Body of pancreas (tissue), 4 donors: ENCODE data around the gene MAN2A2. TPM values are rescaled to one million over a fixed set of nuclear protein-coding genes. Genes with fewer than 3 reads are reported as not detected.
A peak's percentile ranks its signal among the peaks of the same experiment; 100 is the strongest.

Experiments used
- ATAC-seq: fragments of 150-250 bp; one replicate; pipeline ENCODE4 v1.9.1; 2016
- DNase-seq, 4 donors: peaks; one replicate each; pipeline ENCODE4 v3.0.0-alpha.2; 2019
- H3K27ac ChIP-seq, 4 donors: fragments of 200-600 bp; sonication (generic); 1 replicate in 3 of 4; 2 replicates in 1 of 4; pipeline versions ENCODE4 v1.5.1 to v1.6.1; 2016 to 2019; ENCODE audit warnings: mild to moderate bottlenecking in 1 of 4, mixed read lengths in 1 of 4, moderate library complexity in 1 of 4
- H3K27me3 ChIP-seq, 2 donors: fragments of 200-600 bp; sonication (generic); one replicate each; pipeline ENCODE4 v1.6.0; 2016; ENCODE audit warnings: mild to moderate bottlenecking in 1 of 2
- H3K36me3 ChIP-seq, 2 donors: fragments of 200-600 bp; sonication (generic); replicated peaks in 1 of 2; 2 replicates each; pipeline ENCODE4 v1.5.1; 2016; ENCODE audit warnings: low read depth in 2 of 2; ENCODE audit not compliant: insufficient read depth in 1 of 2
- H3K4me1 ChIP-seq: fragments of 200-600 bp; sonication (generic); one replicate; pipeline ENCODE4 v1.6.0; 2016
- H3K4me3 ChIP-seq, 2 donors: fragments of 200-600 bp; sonication (generic); 1 replicate in 1 of 2; 2 replicates in 1 of 2; pipeline ENCODE4 v1.5.1; 2016 to 2019
- H3K9me3 ChIP-seq, 3 donors: fragments of 200-600 bp; sonication (generic); 1 replicate in 2 of 3; 2 replicates in 1 of 3; pipeline ENCODE4 v1.5.1; 2016
- CTCF ChIP-seq, 7 experiments: fragments of 450-650 bp in 4 of 7; fragments of 200-600 bp in 3 of 7; sonication (generic) in 3 of 7; IDR thresholded peaks; one replicate each; pipeline ENCODE4 v1.5.1; 2016 to 2019; ENCODE audit warnings: antibody characterized with exemption in 7 of 7
- POLR2A ChIP-seq, 3 donors: fragments of 450-650 bp; IDR thresholded peaks; one replicate each; pipeline ENCODE4 v1.6.1; 2016; ENCODE audit warnings: antibody characterized with exemption in 3 of 3, mild to moderate bottlenecking in 2 of 3
- WGBS, 2 donors: methylation state at CpG; one replicate each; pipeline ENCODE4 v1.1.5; 2017; 5-methylcytosine and 5-hydroxymethylcytosine counted together
- intact Hi-C: fragments of 100-400 bp; cut with DNase I; formaldehyde crosslinking; loops from one replicate; pipeline ENCODE4 v1.15.1; 2023
- total RNA-seq, 2 donors: library from RNA; depleted of rRNA; stranded (reverse); fragments of >200 nt; gene quantifications; one replicate each; pipeline ENCODE4 v1.1.0, GENCODE V29; 2016

MAN2A2 gene
- total RNA-seq, 2 donors from 2014 or later = 78.9 to 138 TPM

GRCh38 chr15:90876046-90876445 is 27.1 kb upstream of the MAN2A2 start:
- H3K36me3 ChIP-seq = peaks cover 14 to 38% of the 10 kb centered on the region in 2 donors
- WGBS, 2 donors = 94 to 95% methylated on average over 12 to 20 of the region's 20 CpGs

GRCh38 chr15:90876512-90877170 is 26.5 kb upstream of the MAN2A2 start:
- Histone ChIP-seq H3K27me3 (no peaks in the 10 kb centered on the region), H3K36me3 (peaks cover 14 to 38% of the 10 kb centered on the region in 2 donors), H3K4me3 (no peak overlapping the region), H3K4me1 (peaks cover 38% of the 10 kb centered on the region), H3K27ac (no peak overlapping the region), H3K9me3 (no peaks in the 10 kb centered on the region)
- 90 to 92% methylated on average over 15 of the region's 15 CpGs for WGBS, 2 donors
- ATAC-seq = no peak
- intact Hi-C loops = no loop called here
- DNase-seq = no peak
- TF ChIP-seq POLR2A (IDR thresholded peaks at IDR 0.05) (no peak), CTCF (IDR thresholded peaks at IDR 0.05) (no peak)

More at GRCh38 chr15:90876046-90876445, 27.1 kb upstream of the MAN2A2 start:
- ATAC-seq = no peak
- no peak overlapping the region for H3K4me3 ChIP-seq
- H3K9me3 ChIP-seq = no peaks in the 10 kb centered on the region
- TF ChIP-seq POLR2A (IDR thresholded peaks at IDR 0.05) (no peak), CTCF (IDR thresholded peaks at IDR 0.05) (no peak)
- peaks cover 38% of the 10 kb centered on the region for H3K4me1 ChIP-seq
- no peak for DNase-seq
- peak overlapping the region in 1 of 4 donors; percentile 23 for H3K27ac ChIP-seq
- H3K27me3 ChIP-seq = no peaks in the 10 kb centered on the region
- intact Hi-C loops = no loop called here

GRCh38 chr15:90877315-90877714 is 25.8 kb upstream of the MAN2A2 start:
- Histone ChIP-seq H3K27ac (no peak overlapping the region), H3K27me3 (no peaks in the 10 kb centered on the region), H3K4me3 (no peak overlapping the region), H3K9me3 (no peaks in the 10 kb centered on the region), H3K36me3 (peaks cover 14 to 38% of the 10 kb centered on the region in 2 donors), H3K4me1 (peaks cover 43% of the 10 kb centered on the region)
- ATAC-seq (no peak), DNase-seq (no peak)
- WGBS, 2 donors = 87 to 94% methylated on average over 3 to 14 of the region's 14 CpGs
- intact Hi-C loops = no loop called here
- TF ChIP-seq POLR2A (IDR thresholded peaks at IDR 0.05) (no peak), CTCF (IDR thresholded peaks at IDR 0.05) (no peak)

- no peak for TF ChIP-seq POLR2A (IDR thresholded peaks at IDR 0.05)
- TF ChIP-seq CTCF (IDR thresholded peaks at IDR 0.05) = no peak
- H3K27ac ChIP-seq = no peak overlapping the region
- intact Hi-C loops = no loop called here
- H3K9me3 ChIP-seq = no peaks in the 10 kb centered on the region
- ATAC-seq = no peak
- H3K4me1 ChIP-seq = peaks cover 43% of the 10 kb centered on the region
- no peaks in the 10 kb centered on the region for H3K27me3 ChIP-seq
- DNase-seq = no peak
- H3K4me3 ChIP-seq = no peak overlapping the region
- 97% methylated on average over 6 to 14 of the region's 14 CpGs for WGBS, 2 donors
- H3K36me3 ChIP-seq = peaks cover 14 to 38% of the 10 kb centered on the region in 2 donors
Observed at GRCh38 chr15:90877996-90878395, 25.1 kb upstream of the MAN2A2 start.

GRCh38 chr15:90878660-90879059 is 24.4 kb upstream of the MAN2A2 start:
- Histone ChIP-seq H3K27ac (no peak overlapping the region), H3K9me3 (no peaks in the 10 kb centered on the region), H3K27me3 (no peaks in the 10 kb centered on the region), H3K36me3 (peaks cover 14 to 38% of the 10 kb centered on the region in 2 donors), H3K4me1 (peaks cover 43% of the 10 kb centered on the region), H3K4me3 (no peak overlapping the region)
- DNase-seq = no peak
- intact Hi-C loops = no loop called here
- ATAC-seq = no peak
- TF ChIP-seq POLR2A (IDR thresholded peaks at IDR 0.05) (no peak), CTCF (IDR thresholded peaks at IDR 0.05) (no peak)
- 76 to 84% methylated on average over 15 of the region's 15 CpGs for WGBS, 2 donors
